ENCODE measurements around the gene KCNH4.

The KCNH4 gene

DNA sequence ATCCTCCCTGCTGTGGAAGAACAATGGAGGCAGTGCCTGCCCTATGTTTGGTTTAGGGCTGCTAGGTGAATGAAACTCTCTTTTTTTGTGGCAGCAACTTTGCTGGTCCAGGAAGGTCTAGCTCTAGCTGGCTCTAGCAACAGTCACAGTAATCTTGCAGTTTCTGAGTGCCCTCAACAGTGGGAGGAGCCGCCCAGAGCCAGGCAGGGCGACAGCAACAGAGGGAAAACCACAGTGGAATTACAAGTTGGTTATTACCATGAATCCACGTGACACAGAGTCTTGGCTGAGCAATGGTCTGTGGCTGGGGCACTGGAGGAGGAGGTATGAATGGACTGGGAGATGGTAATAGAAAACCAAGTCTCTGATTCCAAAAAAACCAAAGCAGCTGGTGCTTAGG, 48.0 kb downstream of the KCNH4 start:
- H3K36me3 ChIP-seq (ENCODE audit: control insufficient read depth in 2 of 2, insufficient read depth in 1 of 2, low read length in 2 of 2) = peaks cover 18 to 69% of the 10 kb centered on the region in 2 experiments
- CTCF ChIA-PET = interaction anchor here (0.6 to 2.7 kb wide), 7 partner anchors 12 to 395 kb away, joined by 3 to 9 read pairs (median 4); partner anchors contain the start of gene KAT2A
- H3K4me1 ChIP-seq (ENCODE audit: control insufficient read depth, insufficient read depth, low read length) = peaks cover 28% of the 10 kb centered on the region
- no peaks in the 10 kb centered on the region for H3K9me3 ChIP-seq (ENCODE audit: control insufficient read depth, insufficient read depth, low read depth, low read length)
- peak overlapping the region; percentile 13; the same call in 1 of the 2 replicates for H3K27ac ChIP-seq (ENCODE audit: extremely low read depth, low read depth, low read length)
- POLR2A ChIA-PET = interaction anchor here (1.0 to 1.3 kb wide), 3 partner anchors 12 to 47 kb away, joined by 3 to 5 read pairs (median 5); partner anchors contain the start of genes KAT2A and RAB5C
- H3K4me3 ChIP-seq (ENCODE audit: low read depth, low read length) = no peak overlapping the region
- TF ChIP-seq, protein P1, sequence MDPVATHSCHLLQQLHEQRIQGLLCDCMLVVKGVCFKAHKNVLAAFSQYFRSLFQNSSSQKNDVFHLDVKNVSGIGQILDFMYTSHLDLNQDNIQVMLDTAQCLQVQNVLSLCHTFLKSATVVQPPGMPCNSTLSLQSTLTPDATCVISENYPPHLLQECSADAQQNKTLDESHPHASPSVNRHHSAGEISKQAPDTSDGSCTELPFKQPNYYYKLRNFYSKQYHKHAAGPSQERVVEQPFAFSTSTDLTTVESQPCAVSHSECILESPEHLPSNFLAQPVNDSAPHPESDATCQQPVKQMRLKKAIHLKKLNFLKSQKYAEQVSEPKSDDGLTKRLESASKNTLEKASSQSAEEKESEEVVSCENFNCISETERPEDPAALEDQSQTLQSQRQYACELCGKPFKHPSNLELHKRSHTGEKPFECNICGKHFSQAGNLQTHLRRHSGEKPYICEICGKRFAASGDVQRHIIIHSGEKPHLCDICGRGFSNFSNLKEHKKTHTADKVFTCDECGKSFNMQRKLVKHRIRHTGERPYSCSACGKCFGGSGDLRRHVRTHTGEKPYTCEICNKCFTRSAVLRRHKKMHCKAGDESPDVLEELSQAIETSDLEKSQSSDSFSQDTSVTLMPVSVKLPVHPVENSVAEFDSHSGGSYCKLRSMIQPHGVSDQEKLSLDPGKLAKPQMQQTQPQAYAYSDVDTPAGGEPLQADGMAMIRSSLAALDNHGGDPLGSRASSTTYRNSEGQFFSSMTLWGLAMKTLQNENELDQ (tag by site-specific recombination; IDR thresholded peaks at IDR 0.05; ENCODE audit: low read depth) = no peak
- TF ChIP-seq SCRT2 (tag by site-specific recombination; IDR thresholded peaks at IDR 0.05) (peak; percentile 88), MYNN (tag by site-specific recombination; IDR thresholded peaks at IDR 0.05; ENCODE audit: borderline replicate concordance) (no peak), ZBTB1 (tag by site-specific recombination; IDR thresholded peaks at IDR 0.05) (no peak), ZFP3 (tag by site-specific recombination; IDR thresholded peaks at IDR 0.05; ENCODE audit: low read depth) (no peak), ZNF449 (tag by site-specific recombination; IDR thresholded peaks at IDR 0.05) (no peak), ZBTB17 (tag by site-specific recombination; IDR thresholded peaks at IDR 0.05) (peak; percentile 78; the same call in 1 of the 2 replicates), ZNF354C (tag by site-specific recombination; IDR thresholded peaks at IDR 0.05; ENCODE audit: borderline replicate concordance, low read depth) (no peak), SCRT1 (tag by site-specific recombination; IDR thresholded peaks at IDR 0.05; ENCODE audit: borderline replicate concordance) (peak; percentile 76; the same call in 1 of the 2 replicates), TSHZ1 (tag by site-specific recombination; IDR thresholded peaks at IDR 0.05; ENCODE audit: borderline replicate concordance) (no peak), ZNF324 (tag by site-specific recombination; IDR thresholded peaks at IDR 0.05) (no peak), KLF8 (tag by site-specific recombination; IDR thresholded peaks at IDR 0.05) (no peak), ZNF24 (tag by site-specific recombination; IDR thresholded peaks at IDR 0.05) (no peak), KLF10 (tag by site-specific recombination; IDR thresholded peaks at IDR 0.05) (no peak), ZNF664 (tag by site-specific recombination; IDR thresholded peaks at IDR 0.05) (no peak), YY1 (tag by site-specific recombination; IDR thresholded peaks at IDR 0.05) (no peak), SP3 (tag by site-specific recombination; IDR thresholded peaks at IDR 0.05) (no peak), ZNF426 (tag by site-specific recombination; IDR thresholded peaks at IDR 0.05) (no peak)
- TF ChIP-seq, protein P2, sequence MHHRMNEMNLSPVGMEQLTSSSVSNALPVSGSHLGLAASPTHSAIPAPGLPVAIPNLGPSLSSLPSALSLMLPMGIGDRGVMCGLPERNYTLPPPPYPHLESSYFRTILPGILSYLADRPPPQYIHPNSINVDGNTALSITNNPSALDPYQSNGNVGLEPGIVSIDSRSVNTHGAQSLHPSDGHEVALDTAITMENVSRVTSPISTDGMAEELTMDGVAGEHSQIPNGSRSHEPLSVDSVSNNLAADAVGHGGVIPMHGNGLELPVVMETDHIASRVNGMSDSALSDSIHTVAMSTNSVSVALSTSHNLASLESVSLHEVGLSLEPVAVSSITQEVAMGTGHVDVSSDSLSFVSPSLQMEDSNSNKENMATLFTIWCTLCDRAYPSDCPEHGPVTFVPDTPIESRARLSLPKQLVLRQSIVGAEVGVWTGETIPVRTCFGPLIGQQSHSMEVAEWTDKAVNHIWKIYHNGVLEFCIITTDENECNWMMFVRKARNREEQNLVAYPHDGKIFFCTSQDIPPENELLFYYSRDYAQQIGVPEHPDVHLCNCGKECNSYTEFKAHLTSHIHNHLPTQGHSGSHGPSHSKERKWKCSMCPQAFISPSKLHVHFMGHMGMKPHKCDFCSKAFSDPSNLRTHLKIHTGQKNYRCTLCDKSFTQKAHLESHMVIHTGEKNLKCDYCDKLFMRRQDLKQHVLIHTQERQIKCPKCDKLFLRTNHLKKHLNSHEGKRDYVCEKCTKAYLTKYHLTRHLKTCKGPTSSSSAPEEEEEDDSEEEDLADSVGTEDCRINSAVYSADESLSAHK (tag by site-specific recombination; IDR thresholded peaks at IDR 0.05) = peak; percentile 99
- TF ChIP-seq, protein P3, sequence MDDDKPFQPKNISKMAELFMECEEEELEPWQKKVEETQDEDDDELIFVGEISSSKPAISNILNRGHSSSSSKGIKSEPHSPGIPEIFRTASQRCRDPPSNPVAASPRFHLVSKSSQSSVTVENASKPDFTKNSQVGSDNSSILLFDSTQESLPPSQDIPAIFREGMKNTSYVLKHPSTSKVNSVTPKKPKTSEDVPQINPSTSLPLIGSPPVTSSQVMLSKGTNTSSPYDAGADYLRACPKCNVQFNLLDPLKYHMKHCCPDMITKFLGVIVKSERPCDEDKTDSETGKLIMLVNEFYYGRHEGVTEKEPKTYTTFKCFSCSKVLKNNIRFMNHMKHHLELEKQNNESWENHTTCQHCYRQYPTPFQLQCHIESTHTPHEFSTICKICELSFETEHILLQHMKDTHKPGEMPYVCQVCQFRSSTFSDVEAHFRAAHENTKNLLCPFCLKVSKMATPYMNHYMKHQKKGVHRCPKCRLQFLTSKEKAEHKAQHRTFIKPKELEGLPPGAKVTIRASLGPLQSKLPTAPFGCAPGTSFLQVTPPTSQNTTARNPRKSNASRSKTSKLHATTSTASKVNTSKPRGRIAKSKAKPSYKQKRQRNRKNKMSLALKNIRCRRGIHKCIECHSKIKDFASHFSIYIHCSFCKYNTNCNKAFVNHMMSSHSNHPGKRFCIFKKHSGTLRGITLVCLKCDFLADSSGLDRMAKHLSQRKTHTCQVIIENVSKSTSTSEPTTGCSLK (tag by site-specific recombination; IDR thresholded peaks at IDR 0.05) = no peak
